HG02798 (cell line): ENCODE results near the gene CNTN5.

Experiments
- ATAC-seq: cut with Tn5 transposase; IDR thresholded peaks from one replicate; pipeline ENCODE4 v1.9.1; 2021; ENCODE audit warnings: mild to moderate bottlenecking; ENCODE audit not compliant: unreplicated experiment, poor library complexity

Gene CNTN5

GRCh38 chr11:99841885-99842284, 821.1 kb downstream of the CNTN5 start:
- no peak for ATAC-seq

DNA sequence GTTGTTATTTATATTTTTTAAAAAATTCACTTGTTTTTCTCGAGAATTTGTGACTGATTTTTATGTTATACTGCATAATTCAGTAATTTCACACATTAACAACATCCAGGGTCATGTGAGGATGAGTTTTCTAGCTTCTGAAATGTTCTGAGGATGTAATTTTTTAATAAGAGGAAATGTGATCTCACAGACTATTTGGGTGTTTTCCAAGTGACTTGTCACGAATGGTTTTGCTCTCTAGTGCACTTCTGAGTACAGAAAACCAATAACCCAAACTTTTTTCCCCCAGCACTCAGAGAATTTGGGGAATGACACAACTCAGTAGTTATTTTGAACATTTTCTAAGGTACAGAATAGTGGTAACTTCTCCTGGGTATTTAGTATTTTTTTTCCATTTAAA, 845.2 kb downstream of the CNTN5 start:
- ATAC-seq, result no peak

- ATAC-seq, result no peak
Measured at GRCh38 chr11:99881610-99882009, 860.9 kb downstream of the CNTN5 start.

DNA sequence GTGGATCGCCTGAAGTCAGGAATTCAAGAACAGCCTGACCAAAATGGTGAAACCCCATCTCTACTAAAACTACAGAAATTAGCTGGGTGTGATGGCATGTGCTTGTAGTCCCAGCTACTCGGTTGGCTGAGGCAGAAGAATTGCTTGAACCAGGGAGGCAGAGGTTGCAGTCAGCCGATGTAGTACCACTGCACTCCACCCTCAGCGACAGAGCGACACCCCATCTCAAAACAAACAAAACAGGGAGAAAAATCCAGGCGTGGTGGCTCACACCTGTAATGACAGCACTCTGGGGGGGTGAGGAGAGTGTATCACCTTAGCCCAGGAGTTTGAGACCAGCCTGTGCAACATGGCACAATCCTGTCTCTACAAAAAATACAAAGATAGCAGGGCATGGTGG, 864.0 kb downstream of the CNTN5 start:
- ATAC-seq, result no peak

DNA sequence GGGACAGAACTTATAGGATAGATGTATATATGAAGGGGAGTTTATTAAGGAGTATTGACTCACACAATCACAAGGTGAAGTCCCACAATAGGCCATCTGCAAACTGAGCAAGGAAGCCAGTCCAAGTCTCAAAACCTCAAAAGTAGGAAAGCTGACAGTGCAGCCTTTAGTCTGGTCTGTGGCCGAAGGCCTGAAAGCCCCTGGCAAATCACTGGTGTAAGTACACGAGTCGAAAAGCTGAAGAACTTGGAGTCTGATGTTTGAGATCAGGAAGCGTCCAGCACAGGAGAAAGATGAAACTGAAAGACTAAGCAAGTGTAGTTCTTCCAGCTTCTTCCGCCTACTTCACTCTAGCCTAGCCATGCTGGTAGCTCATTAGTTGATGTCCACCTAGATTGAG, 866.7 kb downstream of the CNTN5 start:
- no peak for ATAC-seq

GRCh38 chr11:99893811-99894210, 873.1 kb downstream of the CNTN5 start:
- ATAC-seq, result no peak

DNA sequence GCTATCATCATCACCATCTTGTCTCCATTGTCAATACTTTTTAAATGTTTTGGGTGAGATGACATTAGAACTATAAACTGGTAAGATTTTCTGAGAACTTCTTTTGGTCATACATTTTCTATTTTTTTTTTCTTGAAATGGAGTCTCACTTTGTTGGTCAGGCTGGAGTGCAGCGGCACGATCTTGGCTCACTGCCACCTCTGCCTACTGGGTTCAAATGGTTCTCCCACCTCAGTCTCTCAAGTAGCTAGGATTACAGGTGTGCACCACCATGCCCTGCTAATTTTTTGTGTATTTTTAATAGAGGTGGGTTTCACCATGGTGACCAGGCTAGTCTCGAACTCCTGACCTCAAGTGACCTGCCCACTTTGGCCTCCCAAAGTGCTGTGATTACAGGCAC, 880.4 kb downstream of the CNTN5 start:
- ATAC-seq, result no peak

GRCh38 chr11:99911116-99911515, 890.4 kb downstream of the CNTN5 start:
- ATAC-seq, result no peak

DNA sequence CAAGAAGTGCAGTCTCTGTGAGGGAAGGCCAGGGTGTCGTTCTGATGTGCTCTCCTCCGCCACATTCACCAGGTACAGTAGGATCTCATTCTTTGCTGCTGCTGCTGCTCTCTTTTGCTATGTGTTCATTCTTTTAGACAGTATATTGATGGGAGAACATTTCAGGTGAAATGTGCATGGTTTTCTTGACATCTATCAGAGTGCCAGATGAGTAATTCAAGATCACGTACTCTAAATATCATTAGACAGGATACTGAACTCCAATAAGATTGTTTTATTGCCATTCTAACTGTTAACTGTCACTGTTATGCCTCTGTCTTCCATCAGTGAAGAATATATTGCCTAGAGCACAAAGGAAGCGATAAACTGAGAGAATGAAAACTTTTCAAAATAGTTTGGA, 895.3 kb downstream of the CNTN5 start:
- no peak for ATAC-seq

DNA sequence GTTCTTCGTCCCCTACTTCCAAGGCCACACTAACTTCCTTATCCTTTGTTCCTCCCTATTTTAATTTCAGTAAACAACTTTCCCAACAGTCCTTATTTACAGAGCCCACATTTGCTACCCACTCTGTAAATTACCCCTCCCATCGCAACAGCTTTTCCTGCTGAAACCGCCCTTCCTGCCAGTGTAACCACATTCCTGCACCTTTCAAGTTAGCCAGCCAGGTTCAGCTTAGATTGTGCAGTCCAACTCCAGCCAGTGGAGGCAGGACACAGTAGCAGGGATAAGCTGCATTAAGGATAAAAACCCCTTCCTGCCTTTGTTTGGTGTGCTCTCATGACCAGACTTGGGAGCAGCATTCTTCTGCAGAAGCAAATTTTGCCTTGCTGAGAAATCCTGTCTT, 898.0 kb downstream of the CNTN5 start:
- no peak for ATAC-seq

GRCh38 chr11:99920956-99921355, 900.2 kb downstream of the CNTN5 start:
- no peak for ATAC-seq

- no peak for ATAC-seq
Measured at GRCh38 chr11:99925968-99926367, 905.2 kb downstream of the CNTN5 start.

GRCh38 chr11:99932684-99933083, 911.9 kb downstream of the CNTN5 start:
- no peak for ATAC-seq

- ATAC-seq, result no peak
Measured at GRCh38 chr11:99934008-99934407, 913.3 kb downstream of the CNTN5 start.

GRCh38 chr11:99937330-99937729, 916.6 kb downstream of the CNTN5 start:
- no peak for ATAC-seq

- ATAC-seq, result no peak
Measured at GRCh38 chr11:99952816-99953215, 932.1 kb downstream of the CNTN5 start.

DNA sequence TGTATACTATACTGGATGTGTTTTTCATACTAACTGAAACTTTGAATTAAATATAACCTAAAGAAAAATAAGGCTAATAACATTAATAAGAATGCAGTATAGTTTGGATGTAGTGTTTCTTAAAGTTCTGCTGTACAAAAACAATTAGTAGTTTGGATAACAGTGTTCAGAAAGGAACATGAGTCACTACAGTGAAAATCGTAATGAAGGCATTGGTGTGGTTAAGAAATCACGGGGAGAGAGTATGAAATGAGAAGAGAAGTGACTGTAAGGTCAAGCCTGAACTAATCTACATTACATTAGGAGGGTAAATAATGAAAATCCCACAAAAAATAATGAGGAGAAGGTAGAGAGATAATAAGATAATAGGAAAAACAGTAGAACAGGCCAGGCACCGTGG, 939.8 kb downstream of the CNTN5 start:
- ATAC-seq, result no peak

- ATAC-seq, result no peak
Measured at GRCh38 chr11:99968336-99968735, 947.6 kb downstream of the CNTN5 start.

DNA sequence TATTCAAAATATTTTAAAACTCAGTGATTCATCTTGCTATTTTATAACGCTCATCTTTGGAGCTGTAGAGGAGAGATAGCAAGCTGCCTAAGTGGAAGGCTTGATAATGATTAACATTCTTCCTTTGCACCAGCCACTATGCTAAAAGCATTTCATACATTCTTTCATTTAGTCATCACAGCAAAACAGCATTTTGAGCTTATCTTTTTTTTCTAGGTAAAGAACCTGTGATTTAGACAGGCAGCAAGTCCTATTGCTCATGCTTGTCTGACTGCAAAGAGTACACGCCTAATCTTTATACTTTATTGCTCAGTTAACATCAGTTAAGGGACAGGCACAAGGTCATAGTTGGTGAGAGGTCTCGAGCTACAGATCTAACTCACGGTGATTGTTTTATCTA, 953.2 kb downstream of the CNTN5 start:
- no peak for ATAC-seq

DNA sequence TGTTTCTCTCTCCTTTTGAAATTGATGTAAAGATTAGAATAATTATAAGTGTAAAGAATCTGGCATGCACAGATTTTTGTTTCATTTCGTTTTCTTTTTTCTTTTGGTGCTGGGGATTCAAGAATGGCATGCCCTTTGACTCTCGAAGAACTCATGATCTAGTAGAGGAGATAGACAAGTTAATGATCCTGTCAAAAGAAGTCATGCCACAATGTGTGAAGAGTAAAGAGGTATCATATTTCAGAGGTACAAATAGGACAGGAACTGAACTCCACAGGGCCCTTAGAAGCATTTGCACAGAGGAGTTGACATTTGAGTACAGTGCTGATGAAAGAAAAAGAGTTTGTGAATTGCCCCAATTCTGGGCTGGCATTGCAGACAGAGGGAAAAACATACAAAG, 958.3 kb downstream of the CNTN5 start:
- no peak for ATAC-seq

GRCh38 chr11:99987821-99988470, 967.2 kb downstream of the CNTN5 start:
- ATAC-seq, result no peak

GRCh38 chr11:99988471-99988837, 967.7 kb downstream of the CNTN5 start:
- ATAC-seq, result no peak

GRCh38 chr11:100003985-100004384, 983.2 kb downstream of the CNTN5 start:
- ATAC-seq, result no peak
